EH (cell line): ENCODE data around the gene RCAN2.
A peak's percentile ranks its signal among the peaks of the same experiment; 100 is the strongest.

ENCODE experiments used
- DNase-seq: peaks from one replicate; pipeline ENCODE4 v3.0.0-alpha.2; 2015; ENCODE audit warnings: low read depth

Gene RCAN2

DNA sequence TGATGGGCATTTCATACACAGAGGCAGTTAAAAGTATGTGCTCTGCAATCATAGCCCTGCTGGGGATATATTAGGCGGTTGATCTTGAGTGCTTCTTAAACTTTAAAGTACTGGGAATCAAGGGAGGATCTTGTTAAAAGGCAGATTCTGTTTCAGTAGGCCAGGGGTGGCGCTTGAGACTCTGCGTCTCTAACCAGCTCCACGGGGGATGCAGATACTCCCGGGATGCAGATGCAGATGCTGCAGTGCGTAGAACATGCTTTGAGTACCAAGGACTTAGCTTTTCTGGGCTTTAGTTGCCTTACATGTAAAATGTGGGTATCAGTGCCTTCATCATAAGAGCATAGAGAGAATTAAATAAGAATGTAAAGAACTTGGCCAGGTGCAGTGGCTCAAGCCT, 276.0 kb downstream of the RCAN2 start:
- DNase-seq: no peak

GRCh38 chr6:46211917-46212316, 279.3 kb downstream of the RCAN2 start:
- no peak for DNase-seq

DNA sequence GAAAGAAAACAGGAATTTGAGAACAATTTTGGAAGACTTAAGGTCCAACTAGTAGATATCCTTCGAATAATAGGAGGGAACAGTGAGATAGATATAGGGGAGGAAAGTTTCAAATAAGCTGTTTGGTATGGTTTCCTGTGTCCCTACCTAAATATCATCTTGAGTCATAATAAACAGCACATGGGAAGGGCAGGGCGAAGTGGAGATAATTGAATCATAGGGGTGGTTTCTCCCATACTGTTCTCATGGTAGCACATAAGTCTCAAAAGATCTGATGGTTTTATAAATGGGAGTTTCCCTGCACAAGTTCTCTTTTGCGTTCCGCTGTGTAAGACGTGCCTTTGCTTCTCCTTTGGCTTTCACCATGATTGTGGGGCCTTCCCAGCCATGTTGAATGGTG, 281.0 kb downstream of the RCAN2 start:
- DNase-seq: no peak

DNA sequence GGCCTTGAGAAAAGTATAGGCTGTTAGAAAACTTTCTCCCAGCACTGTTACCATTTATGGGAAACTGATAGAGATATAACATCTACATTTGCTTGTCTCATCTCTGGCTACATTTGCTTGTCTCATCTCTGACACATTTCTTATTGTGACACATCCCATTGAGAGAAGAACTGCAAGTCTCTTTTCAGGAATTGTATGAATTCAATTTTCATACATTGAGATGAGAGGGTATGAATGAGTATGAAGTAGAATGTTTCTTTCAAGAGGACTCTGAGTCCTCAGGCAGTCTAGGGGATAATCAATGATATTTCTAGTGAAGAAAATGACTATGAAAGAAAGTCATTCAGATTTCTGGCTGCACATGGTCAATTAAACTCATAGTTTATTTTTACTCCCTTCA, 282.9 kb downstream of the RCAN2 start:
- no peak for DNase-seq

- no peak for DNase-seq
These were observed 284.1 kb downstream of the RCAN2 start for GRCh38 chr6:46207174-46207573.

DNA sequence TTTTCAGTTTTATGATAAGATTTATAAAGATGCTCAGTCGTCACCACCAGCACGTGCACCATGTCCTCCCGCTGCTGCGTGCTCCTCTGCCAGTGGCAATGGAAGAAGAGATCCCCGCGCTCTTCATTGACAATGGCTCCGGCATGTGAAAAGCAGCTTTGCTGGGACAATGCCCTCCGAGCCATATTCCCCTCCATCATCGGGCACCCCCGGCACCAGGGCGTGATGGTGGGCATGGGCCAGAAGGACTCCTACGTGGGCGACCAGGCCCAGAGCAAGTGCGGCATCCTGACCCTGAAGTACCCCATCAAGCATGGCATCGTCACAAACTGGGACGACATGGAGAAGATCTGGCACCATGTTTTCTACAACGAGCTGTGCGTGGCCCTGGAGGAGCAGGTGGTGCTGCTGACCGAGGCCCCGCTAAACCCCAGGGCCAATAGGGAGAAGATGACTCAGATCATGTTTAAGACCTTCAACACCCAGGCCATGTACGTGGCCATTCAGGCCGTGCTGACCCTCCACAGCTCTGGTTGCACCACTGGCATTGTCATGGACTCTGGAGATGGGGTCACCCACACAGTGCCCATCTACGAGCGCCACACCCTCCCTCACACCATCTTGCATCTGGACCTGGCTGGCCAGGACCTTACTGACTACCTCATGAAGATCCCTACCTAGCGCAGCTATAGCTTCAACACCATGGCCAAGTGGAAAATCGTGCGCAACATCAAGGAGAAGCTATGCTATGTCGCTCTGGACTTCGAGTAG, 286.2 kb downstream of the RCAN2 start:
- no peak for DNase-seq

- DNase-seq: no peak
These were observed 287.7 kb downstream of the RCAN2 start for GRCh38 chr6:46203391-46204177.

DNA sequence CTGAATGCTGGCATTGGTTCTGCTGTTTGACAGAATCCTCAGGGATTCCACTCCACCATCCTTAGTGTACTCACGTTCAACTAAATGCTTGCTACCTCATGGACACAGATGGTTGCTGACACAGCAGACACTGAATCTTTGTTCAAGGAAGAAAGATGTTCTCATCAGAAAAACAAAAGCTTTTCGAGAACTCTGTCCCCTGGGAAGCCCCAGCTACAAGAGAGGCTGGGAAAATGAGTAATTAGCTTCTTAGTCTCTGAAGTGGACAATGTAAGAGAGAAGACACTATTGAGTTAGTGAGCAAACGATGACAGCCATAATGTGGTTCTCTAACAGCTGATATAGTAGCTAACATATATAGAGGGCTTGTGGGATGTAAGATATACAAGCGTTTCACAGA, 289.5 kb downstream of the RCAN2 start:
- no peak for DNase-seq

GRCh38 chr6:46199387-46199786, 291.9 kb downstream of the RCAN2 start:
- DNase-seq: no peak

DNA sequence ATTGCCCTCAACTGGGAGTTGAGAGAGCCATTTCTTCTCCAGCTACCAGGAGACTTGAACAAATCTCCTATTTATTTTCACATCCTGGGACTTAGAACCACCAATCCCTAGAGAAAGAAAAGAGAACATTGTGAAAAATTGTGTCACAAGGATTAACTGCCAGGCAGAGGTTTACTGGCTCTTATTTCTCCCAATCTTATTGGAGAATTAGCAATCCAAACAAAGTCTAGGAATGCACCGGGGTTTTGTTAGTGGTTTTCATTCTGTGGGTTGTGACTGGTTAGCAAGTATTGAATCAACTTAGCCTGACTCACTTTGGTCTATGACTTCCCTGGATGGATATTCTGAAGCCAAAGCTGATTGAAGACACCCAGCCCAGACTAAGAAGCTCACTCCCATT, 299.3 kb downstream of the RCAN2 start:
- DNase-seq: peak; percentile 29

DNA sequence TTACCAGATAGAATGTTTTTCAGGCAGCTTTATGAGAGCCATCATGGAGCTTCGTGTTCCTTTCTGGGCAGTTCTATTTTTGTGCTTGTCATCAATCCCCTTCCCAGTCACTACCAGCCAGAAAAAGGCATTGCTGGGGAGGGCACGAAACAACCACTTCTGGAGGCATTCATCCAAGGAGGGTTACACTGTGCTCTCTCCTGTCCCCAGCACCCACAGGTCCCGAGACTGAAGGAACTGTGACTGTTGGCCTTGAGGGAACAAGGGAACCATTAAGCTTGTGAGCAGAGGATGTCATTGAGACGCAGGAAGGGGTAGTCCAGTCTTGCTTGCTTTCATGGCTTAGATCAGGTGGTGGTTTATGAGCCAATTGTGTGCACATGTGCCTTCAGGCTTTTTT, 300.4 kb downstream of the RCAN2 start:
- DNase-seq: no peak

GRCh38 chr6:46189726-46190125, 301.5 kb downstream of the RCAN2 start:
- no peak for DNase-seq

DNA sequence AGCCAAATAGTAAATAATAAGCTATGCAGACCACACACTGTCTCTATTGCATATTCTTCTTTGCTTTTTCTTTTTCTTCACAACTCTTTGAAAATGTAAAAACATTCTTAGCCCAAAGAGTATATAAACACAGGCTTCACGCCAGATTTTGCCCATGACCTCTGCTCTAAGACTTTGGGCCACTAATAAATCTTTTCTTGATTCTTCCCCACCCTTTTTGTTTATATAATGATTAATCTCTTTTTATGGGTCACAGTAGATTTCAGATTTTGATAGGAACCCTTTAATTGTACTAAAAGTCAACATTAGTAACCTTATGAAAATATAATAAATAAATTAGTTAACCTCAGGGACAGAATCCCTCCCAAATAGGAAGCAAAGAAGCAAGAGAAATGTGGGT, 304.7 kb downstream of the RCAN2 start:
- no peak for DNase-seq

GRCh38 chr6:46184114-46184513, 307.1 kb downstream of the RCAN2 start:
- peak; percentile 71 for DNase-seq

- no peak for DNase-seq
These were observed 315.3 kb downstream of the RCAN2 start for GRCh38 chr6:46175976-46176375.

- DNase-seq: no peak
These were observed 315.8 kb downstream of the RCAN2 start for GRCh38 chr6:46175446-46175845.

- DNase-seq: no peak
These were observed 316.3 kb downstream of the RCAN2 start for GRCh38 chr6:46174904-46175303.

GRCh38 chr6:46172176-46172575, 319.1 kb downstream of the RCAN2 start:
- DNase-seq: no peak
